ENCODE measurements around the gene NHSL2. TPM values are rescaled to one million over a fixed set of nuclear protein-coding genes. Genes with fewer than 3 reads are reported as not detected.
A peak's percentile ranks its signal among the peaks of the same experiment; 100 is the strongest.
"Not testable (repeated sequence)": the region's sequence is repeated elsewhere in the genome, so short reads cannot be mapped to it uniquely, and the experiment has no call there.

The NHSL2 gene
- total RNA-seq, result 58.1 TPM

- H3K9me3 ChIP-seq, result no peaks in the 10 kb centered on the region
- H3K27me3 ChIP-seq, result peaks cover 10% of the 10 kb centered on the region
- peak within 1 kb of the TSS; percentile 45 to 60 for H3K4me3 ChIP-seq
- no peaks in the 10 kb centered on the region for H3K4me1 ChIP-seq
- TF ChIP-seq CTCF (IDR thresholded peaks at IDR 0.05), result no peak
- H3K36me3 ChIP-seq, result no peaks in the 10 kb centered on the region
- no peak for DNase-seq (ENCODE audit: low spot score in 2 of 2)
- intact Hi-C loops (cut with DNase I), result no loop called here
- peak within 1 kb of the TSS in 1 of 2 donors; percentile 30 for H3K27ac ChIP-seq
These were observed at the start of gene NHSL2 for GRCh38 chrX:71910643-71910985. NHSL2 (plus strand) TSS chrX:71910845.

- Histone ChIP-seq H3K27ac (no peak overlapping the region), H3K4me3 (no peak overlapping the region), H3K4me1 (no peaks in the 10 kb centered on the region), H3K27me3 (no peaks in the 10 kb centered on the region), H3K36me3 (no peaks in the 10 kb centered on the region), H3K9me3 (no peaks in the 10 kb centered on the region)
- intact Hi-C loops (cut with DNase I), result no loop called here
- TF ChIP-seq CTCF (IDR thresholded peaks at IDR 0.05), result no peak
- DNase-seq (ENCODE audit: low spot score in 2 of 2), result no peak
These were observed 43.0 kb upstream of the NHSL2 start for GRCh38 chrX:71867680-71868079.

GRCh38 chrX:71869566-71869965, 41.1 kb upstream of the NHSL2 start:
- H3K9me3 ChIP-seq; DNase-seq (ENCODE audit: low spot score in 2 of 2); H3K36me3 ChIP-seq; H3K27ac ChIP-seq; H3K4me3 ChIP-seq; H3K4me1 ChIP-seq; H3K27me3 ChIP-seq; intact Hi-C loops (cut with DNase I): not testable (repeated sequence)

- no peak for TF ChIP-seq CTCF (IDR thresholded peaks at IDR 0.05)
- no peaks in the 10 kb centered on the region for H3K9me3 ChIP-seq
- no peaks in the 10 kb centered on the region for H3K27me3 ChIP-seq
- no peaks in the 10 kb centered on the region for H3K4me1 ChIP-seq
- no peak overlapping the region for H3K4me3 ChIP-seq
- DNase-seq (ENCODE audit: low spot score in 2 of 2), result no peak
- H3K36me3 ChIP-seq, result no peaks in the 10 kb centered on the region
- intact Hi-C loops (cut with DNase I), result no loop called here
- no peak overlapping the region for H3K27ac ChIP-seq
These were observed 40.2 kb upstream of the NHSL2 start for GRCh38 chrX:71870208-71871098.

- Histone ChIP-seq H3K9me3 (no peaks in the 10 kb centered on the region), H3K4me3 (no peak overlapping the region), H3K27me3 (no peaks in the 10 kb centered on the region), H3K36me3 (no peaks in the 10 kb centered on the region), H3K27ac (no peak overlapping the region), H3K4me1 (no peaks in the 10 kb centered on the region)
- intact Hi-C loops (cut with DNase I), result no loop called here
- no peak for DNase-seq (ENCODE audit: low spot score in 2 of 2)
- TF ChIP-seq CTCF (IDR thresholded peaks at IDR 0.05), result no peak
These were observed 39.3 kb upstream of the NHSL2 start for GRCh38 chrX:71871367-71871766.

- no peaks in the 10 kb centered on the region for H3K36me3 ChIP-seq
- TF ChIP-seq CTCF (IDR thresholded peaks at IDR 0.05), result no peak
- H3K9me3 ChIP-seq, result no peaks in the 10 kb centered on the region
- DNase-seq (ENCODE audit: low spot score in 2 of 2), result no peak
- no peaks in the 10 kb centered on the region for H3K4me1 ChIP-seq
- H3K27ac ChIP-seq, result no peak overlapping the region
- H3K27me3 ChIP-seq, result no peaks in the 10 kb centered on the region
- no peak overlapping the region for H3K4me3 ChIP-seq
- intact Hi-C loops (cut with DNase I), result no loop called here
These were observed 37.8 kb upstream of the NHSL2 start for GRCh38 chrX:71872542-71873458.
